Stimulated activated CD4-positive, alpha-beta T cell treated with anti-CD3 and anti-CD28 coated beads, Interleukin-2, amount 100 ng/mL, for 4 hours (primary cell): ENCODE data around the gene ELF5.

ENCODE experiments used
- DNase-seq: peaks from one replicate; pipeline ENCODE4 v3.0.0-alpha.2; 2020; ENCODE audit warnings: low read depth

The ELF5 gene

DNA sequence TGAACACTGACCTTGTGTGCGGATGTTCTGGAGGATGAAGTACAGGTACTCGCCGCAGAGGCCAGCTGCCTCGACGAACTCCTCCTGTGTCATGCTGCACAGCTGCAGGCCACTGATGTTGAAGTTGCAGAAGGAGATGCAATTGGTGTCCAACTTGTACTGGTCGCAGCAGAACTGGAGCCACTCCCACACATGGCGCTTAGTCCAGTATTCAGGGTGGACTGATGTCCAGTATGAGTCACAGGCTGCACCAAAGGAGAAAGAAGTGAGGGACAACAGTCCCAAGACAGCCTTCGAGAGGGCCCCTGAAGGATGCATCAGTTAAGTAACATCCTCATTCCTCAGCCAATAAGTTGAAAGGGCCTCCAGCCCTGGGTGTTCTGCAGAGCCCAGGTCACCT, 20.1 kb downstream of the ELF5 start:
- no peak for DNase-seq

DNA sequence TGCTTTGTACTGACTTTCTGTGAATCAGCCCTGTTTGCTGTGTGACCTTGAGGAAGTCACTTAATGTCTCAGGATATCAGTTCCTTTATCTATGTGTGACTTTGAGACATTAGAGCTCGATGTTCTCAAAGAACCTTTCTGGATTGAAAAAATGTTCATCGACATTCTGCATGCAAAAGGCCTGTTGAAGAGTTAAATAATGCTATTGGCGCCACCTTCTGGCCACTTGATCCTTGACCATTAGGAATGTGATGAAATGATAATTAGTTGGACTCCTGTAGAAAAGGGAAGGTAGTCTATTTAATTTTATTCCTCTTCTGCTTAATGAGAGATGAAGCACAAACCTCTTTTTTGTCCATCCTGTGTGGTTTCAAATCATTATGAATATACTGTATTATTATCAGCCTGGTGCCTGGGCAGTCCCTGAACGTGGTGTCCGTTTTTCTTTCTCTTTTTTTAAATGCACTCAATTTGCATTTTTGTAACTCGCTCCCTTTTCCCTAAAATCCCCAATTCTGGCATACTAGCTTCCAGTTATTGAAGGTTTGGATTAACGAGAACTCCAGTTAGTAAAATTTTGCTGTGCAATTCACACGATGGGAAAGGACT, 20.7 kb downstream of the ELF5 start:
- peak; percentile 10 for DNase-seq

- no peak for DNase-seq
Observed at GRCh38 chr11:34490304-34490703, 23.3 kb downstream of the ELF5 start.

DNA sequence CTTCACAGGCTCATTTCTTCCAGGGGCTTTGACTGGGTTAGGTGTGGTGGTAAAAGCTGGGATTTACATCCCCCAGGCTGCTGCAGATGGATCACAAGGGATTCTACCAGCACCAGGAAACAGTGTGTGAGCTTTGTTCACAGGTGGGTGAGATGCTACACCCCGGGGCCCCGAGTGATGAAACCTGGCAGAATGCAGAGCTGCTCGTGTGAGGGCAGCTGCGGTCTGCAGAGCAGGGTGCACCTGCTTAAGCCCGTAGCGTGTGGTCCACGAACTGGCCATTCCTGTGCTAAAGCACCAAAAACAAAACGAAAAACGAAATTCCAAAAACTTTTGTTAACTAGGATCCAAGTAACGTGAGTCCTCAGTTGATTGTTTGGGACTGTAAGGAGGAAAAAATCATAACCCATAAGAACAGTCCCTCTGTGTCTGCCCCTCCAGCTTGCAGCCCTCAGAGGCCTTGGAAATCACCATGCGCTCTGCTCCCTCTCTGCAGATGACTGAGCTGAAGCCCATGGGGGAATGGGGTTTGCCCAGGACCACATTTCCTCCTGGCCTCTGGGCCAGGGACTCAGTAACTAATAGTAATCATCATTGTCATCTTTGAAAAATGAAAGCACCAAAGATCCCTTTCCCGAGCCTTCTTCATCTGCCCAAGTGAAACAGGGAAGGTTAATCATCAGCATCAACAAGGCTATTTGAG, 24.6 kb downstream of the ELF5 start:
- no peak for DNase-seq

DNA sequence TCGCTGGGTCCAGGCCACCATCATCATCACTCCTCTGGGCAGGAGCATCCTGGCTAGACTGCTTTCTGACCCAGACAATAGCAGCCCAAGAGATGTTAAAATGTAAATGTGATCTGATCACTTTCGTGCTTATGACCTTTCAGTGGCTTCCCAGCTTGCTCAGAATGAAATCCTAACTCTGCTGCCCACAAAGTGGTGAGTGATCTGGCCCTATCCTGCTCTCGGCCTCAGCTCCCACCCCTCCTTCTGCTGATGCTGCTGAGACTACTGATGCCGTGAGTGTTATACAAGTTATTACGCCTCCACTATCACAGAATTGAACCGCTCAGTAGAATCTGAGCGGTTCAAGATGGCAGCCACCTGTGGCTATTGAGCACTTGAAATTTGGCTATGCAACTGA, 26.2 kb downstream of the ELF5 start:
- DNase-seq: no peak

DNA sequence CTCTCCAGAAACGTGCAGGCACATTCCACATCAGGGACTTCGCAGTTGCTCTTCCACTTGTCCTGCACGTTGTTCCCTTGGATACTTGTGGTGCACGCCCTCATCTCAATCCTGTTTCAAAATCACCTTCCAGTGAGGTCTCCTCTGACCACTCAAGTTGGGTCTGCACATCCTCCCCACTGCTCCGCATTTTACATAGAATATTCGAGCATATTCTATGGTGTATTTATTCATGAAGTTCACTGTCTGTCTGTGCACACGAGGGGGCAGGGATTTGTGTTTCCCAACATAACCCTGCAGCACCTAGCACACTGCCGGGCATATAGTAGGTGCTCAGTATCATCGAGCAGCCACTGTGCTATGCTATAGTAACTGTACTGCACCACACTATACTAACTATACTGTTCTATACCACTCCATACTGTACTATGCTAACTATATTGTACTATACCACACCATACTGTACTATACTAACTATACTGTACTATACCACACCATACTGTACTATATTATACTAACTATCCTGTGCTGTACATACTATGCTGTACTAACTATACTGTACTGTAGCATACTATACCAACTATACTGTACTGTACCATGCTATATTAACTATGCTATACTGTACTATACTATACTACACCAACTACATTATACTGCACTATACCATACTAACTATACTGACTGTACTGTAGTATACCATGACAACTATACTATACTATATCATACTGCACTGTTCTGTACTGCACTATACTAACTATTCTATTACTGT, 30.3 kb downstream of the ELF5 start:
- DNase-seq: no peak

DNA sequence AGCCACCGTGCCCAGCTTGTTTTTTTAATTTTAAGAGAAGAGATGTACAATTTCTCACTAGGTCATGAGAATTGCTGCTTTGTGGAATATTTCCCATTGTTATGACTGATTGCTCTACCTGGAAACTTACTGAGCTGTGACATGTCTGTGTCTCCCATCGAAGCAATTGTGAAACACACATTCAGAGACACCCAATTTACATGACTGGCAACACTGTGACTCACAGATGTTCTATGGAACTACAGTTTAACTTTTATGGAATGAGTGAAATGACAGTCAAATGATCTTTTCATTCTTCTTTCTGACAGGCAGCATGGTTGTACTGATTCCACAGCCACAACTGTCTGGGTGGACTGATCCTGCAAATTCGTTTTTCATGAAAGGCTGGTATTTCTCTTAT, 32.3 kb downstream of the ELF5 start:
- DNase-seq: no peak

- DNase-seq: no peak
Observed at GRCh38 chr11:34480314-34480713, 33.3 kb downstream of the ELF5 start.

GRCh38 chr11:34478845-34479663, 34.5 kb downstream of the ELF5 start:
- DNase-seq: no peak

GRCh38 chr11:34476849-34477248, 36.7 kb downstream of the ELF5 start:
- DNase-seq: no peak

DNA sequence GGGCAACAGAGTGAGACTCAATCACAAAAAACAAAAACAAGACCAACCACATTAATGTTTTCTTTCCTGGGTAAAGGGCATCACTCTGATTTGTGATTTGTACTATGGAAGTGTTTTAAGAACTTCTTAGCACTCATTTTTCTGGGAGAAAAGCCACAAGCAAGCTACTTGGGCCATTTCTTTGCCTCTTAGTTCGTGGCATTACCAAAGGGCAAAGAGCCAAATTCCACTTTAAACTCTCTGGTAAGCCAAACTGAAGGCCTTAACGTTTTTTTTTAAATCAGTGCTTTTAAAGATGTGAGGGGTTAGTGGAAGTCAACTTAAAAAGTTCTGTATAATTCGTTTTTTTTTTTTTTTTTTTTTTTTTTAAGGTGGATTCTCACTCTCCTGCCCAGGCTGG, 37.9 kb downstream of the ELF5 start:
- DNase-seq: no peak

GRCh38 chr11:34473603-34474169, 39.9 kb downstream of the ELF5 start:
- DNase-seq: no peak

DNA sequence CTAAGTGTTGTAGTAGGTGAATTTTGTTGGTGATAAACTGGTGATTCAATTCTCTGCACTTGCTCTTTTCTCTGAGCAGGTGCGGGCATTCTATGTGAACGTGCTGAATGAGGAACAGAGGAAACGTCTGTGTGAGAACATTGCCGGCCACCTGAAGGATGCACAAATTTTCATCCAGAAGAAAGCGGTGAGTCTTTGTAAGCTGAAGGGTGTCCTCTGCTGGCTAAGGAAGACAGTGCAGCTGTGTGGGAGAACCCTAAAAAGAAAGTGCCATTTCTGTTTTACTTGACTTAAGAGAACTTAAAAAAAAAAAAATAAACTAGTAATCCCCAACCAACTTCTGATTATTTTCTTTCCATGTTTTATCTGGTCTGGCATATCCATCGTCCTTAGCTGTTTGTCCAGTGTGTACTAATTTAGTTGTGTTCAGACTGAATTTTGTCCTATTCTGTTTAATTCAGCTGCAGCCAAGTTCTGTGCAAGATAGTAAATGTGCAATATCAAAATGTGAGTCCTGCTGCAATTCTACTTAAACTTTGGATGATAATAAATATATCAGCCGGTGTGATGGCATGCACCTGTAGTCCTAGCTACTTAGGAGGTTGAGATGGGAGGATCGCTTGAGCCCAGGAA, 45.3 kb downstream of the ELF5 start:
- peak; percentile 9 for DNase-seq

- DNase-seq: no peak
Observed at GRCh38 chr11:34466802-34467488, 46.6 kb downstream of the ELF5 start.

DNA sequence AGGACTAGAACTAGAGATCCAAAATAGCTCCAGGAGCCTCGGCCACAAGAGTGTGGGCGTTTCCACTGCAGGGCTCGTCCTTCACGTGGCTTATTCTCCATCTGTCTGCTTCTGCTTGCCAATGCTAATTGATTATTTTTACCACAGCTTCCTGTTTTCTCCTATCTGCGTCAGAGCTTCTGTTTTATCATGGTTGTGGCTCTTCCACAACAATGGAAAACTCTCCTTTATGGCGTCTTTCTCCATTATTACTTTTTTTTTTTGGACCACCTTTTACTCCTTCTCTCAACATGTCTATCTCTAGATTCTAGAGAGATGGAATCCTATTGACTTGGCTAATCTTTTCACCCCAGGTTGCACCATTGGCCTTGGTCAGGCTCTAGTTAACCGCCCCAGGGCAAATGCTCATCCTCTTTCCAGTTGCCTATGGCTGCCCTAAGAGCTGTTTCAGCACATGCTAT, 49.0 kb downstream of the ELF5 start:
- no peak for DNase-seq

DNA sequence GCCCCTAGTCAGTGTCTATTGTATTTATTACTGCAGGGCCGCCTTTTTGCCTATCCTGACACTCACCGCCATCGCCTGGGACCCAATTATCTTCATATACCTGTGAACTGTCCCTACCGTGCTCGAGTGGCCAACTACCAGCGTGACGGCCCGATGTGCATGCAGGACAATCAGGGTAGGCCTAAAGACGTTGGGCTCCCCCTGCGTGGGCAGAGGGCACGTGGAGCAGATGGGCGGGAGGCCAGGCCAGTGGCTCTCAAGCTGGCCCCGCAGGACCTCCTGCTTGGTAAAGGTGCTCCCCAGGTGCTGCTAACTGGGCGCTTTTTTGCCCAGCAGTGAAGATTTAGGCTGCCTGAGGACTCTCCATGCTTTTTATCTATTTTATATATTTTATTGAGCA, 52.4 kb downstream of the ELF5 start:
- no peak for DNase-seq

DNA sequence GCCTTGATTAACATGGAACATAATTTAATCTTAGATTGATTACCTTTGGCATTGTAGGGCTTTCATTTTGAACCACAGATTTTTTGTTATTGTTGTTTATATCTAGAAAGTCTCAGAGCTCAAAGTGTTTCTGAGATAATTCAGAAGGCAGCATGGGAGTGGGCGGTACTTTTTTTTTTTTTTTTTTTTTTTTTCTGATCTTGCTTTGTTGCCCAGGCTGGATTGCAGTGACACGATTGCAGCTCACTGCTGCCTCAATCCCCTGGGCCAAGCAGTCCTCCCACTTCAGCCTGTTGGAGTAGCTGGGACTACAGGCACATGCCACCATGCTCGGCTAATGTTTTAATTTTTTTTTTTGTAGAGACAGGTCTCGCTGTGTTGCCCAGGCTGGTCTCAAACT, 53.3 kb downstream of the ELF5 start:
- DNase-seq: no peak

DNA sequence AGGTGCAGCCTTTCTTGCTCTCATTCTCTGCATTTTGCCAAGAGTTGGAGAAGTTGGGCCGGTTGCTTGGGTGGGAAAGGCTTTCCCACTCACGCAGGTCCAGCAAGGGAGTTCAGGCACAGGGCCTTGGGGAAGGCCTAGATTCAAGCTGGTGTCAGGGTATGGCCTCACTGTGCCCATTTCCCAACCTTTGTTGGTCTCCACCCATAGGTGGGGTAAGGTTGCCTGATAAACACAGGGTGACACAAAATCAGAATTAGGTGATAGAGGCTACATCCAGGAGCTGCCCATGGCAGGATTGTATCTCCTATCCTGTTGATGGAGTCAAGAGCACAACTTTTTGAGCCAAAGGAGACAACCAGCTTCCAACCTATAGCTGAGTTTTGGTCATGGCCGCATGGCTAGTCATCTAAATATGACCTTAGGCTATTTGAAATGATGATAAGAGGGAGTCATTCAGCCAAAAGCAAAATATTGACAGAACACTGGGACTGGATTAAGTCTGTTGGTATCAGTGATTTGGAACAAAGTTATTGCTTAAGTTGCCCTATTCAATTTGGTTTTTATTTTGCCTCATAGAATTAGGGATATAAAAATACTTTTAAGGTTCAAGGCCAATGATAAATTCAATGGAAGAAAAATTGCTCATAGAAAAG, 54.0 kb downstream of the ELF5 start:
- DNase-seq: no peak

DNA sequence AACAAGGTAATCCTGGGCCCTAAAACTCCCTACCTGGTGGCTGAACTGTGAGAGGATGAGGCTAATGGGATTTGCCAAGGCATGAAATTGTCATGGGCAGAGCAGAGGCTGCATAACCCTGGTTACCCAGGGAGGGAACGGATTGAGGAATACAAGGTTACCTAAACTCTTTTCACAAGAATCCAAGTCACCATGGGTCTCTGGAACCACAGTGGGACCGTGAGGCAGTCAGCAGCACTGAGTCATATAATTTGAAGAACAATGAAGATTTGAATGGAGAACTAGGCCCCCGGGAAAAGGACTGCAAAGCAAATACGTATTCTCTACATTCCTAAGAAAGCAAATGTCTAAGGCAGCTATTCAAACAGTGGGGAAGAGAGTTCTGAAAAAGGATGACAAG, 55.1 kb downstream of the ELF5 start:
- DNase-seq: no peak

DNA sequence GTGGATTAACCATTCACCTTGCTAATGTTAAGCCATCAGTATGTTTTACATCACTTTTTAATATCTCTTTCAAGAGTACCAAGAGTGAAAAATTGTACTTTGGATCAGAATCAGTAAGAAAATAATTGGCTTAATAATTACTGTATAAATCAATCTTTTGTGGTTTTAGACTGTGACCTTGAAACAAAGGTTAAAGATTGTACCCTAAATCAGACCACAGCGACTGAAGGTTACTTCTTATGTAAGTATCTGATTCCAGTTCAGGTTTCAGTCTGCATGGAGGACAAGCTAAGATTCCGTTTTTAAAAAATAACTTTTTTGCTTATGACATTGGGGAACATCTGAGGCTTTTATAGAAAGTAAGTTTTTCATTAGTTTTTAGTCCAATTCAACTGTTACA, 56.0 kb downstream of the ELF5 start:
- no peak for DNase-seq
